Measurements from ENCODE around the gene ASXL3.

Gene ASXL3

DNA sequence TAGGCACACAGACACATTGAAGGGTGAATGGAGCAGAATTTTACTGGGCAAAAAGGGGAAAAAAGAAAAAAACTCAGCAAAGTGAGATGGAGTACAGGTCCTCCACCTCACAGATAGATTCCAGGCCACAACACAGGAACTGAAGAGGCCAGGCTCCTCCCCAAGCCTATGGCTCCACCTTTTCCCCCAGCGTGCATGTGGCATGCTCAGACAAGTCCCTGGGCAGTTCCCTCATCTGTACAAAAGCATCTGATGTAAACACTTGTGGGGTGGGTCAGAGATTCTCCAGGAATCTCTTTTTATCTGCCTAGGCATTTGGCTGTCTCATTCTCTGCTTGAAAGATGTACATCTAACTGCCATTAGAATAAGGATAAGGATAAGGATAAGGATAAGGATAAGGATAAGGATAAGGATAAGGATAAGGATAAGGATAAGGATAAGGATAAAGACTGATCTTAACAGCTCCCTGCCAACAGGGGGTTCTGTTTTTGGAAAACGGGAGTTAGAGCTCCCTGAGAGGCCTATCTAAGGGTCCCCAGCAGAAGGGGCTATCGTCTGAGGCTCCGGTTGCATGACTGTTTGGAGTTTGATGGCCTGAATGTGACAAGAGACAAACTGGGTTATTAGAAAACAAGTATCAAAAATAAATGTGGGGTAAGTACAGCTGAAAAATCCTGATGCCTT is 17.2 kb upstream of the ASXL3 start:
- Histone ChIP-seq H3K27me3 (ENCODE audit: insufficient read depth, low read length) (no peaks in the 10 kb centered on the region), H3K4me2 (ENCODE audit: low read length) (no peak overlapping the region), H3K9me3 (ENCODE audit: low read length) (no peaks in the 10 kb centered on the region), H3K9ac (ENCODE audit: low read length) (no peak overlapping the region), H3K4me1 (ENCODE audit: insufficient read depth, low read length, severe bottlenecking) (no peaks in the 10 kb centered on the region), H3F3A (ENCODE audit: insufficient read depth, low read length) (no peaks in the 10 kb centered on the region), H3K9me2 (ENCODE audit: low read depth, low read length) (no peaks in the 10 kb centered on the region), H3K36me3 (ENCODE audit: insufficient read depth, low read length) (no peaks in the 10 kb centered on the region), H3K4me3 (ENCODE audit: low read depth, low read length, poor library complexity, severe bottlenecking) (no peak overlapping the region), H4K20me1 (ENCODE audit: insufficient read depth, low read length) (no peaks in the 10 kb centered on the region), H2AFZ (ENCODE audit: low read length) (no peak overlapping the region), H3K79me2 (ENCODE audit: insufficient read depth, low read length) (no peaks in the 10 kb centered on the region), H3K27ac (ENCODE audit: low read depth, low read length, poor library complexity, severe bottlenecking) (no peak overlapping the region)
- TF ChIP-seq CTCF (IDR thresholded peaks at IDR 0.05; ENCODE audit: low read length) (no peak), EZH2 (IDR thresholded peaks at IDR 0.05; ENCODE audit: borderline replicate concordance, low read length) (no peak)

DNA sequence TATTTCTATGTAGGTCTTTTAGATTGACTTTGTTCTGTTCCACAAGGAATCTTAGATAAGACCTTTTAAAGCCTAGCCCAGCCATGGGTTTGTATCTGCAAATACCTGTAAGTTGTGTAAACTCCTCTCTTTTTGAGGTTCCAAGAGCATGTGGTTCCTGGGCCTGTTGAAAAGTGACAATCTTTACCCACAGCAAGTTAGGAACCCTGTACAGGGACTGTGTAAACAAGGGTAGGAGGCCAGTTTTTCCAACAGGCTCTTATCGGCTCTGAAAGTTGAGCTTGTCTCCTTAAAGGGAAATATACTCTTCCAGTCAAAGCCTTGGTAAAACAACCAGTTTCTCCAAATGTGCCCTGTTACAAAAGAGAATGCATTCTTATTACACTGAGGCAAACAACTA is 15.3 kb upstream of the ASXL3 start:
- TF ChIP-seq CTCF (IDR thresholded peaks at IDR 0.05; ENCODE audit: low read length) (no peak), EZH2 (IDR thresholded peaks at IDR 0.05; ENCODE audit: borderline replicate concordance, low read length) (no peak)

DNA sequence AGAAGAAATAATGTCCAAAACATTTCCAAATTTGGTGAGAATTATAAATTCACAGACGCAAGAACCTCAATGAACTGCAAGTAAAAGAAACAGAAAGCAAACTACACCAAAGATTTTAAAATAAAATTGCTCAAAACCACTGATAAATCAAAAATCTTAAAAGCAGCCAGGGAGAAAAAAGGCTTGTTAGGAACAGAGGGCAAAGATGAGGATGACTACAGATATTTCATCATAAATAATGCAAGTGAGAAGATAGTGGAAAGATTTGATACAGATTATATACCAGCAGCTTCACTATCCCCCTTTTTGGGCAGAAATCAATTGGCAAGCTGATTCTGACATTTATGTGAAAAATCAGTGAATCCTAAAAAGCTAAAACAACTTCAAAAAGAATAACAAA is 10.3 kb upstream of the ASXL3 start:
- Histone ChIP-seq H3K9me2 (ENCODE audit: low read depth, low read length) (no peaks in the 10 kb centered on the region), H3K4me2 (ENCODE audit: low read length) (no peak overlapping the region), H3K27me3 (ENCODE audit: insufficient read depth, low read length) (no peaks in the 10 kb centered on the region), H3F3A (ENCODE audit: insufficient read depth, low read length) (no peaks in the 10 kb centered on the region), H2AFZ (ENCODE audit: low read length) (no peak overlapping the region), H3K4me1 (ENCODE audit: insufficient read depth, low read length, severe bottlenecking) (no peaks in the 10 kb centered on the region), H3K79me2 (ENCODE audit: insufficient read depth, low read length) (no peaks in the 10 kb centered on the region), H3K9me3 (ENCODE audit: low read length) (no peaks in the 10 kb centered on the region), H3K27ac (ENCODE audit: low read depth, low read length, poor library complexity, severe bottlenecking) (no peak overlapping the region), H4K20me1 (ENCODE audit: insufficient read depth, low read length) (no peaks in the 10 kb centered on the region), H3K9ac (ENCODE audit: low read length) (no peak overlapping the region), H3K4me3 (ENCODE audit: low read depth, low read length, poor library complexity, severe bottlenecking) (no peak overlapping the region), H3K36me3 (ENCODE audit: insufficient read depth, low read length) (no peaks in the 10 kb centered on the region)
- TF ChIP-seq EZH2 (IDR thresholded peaks at IDR 0.05; ENCODE audit: borderline replicate concordance, low read length) (no peak), CTCF (IDR thresholded peaks at IDR 0.05; ENCODE audit: low read length) (no peak)

More for the DNA sequence above, 15.3 kb upstream of the ASXL3 start:
- Histone ChIP-seq H4K20me1 (ENCODE audit: insufficient read depth, low read length) (no peaks in the 10 kb centered on the region), H3K27me3 (ENCODE audit: insufficient read depth, low read length) (no peaks in the 10 kb centered on the region), H3F3A (ENCODE audit: insufficient read depth, low read length) (no peaks in the 10 kb centered on the region), H3K9me2 (ENCODE audit: low read depth, low read length) (no peaks in the 10 kb centered on the region), H3K36me3 (ENCODE audit: insufficient read depth, low read length) (no peaks in the 10 kb centered on the region), H3K9ac (ENCODE audit: low read length) (no peak overlapping the region), H3K79me2 (ENCODE audit: insufficient read depth, low read length) (no peaks in the 10 kb centered on the region), H3K9me3 (ENCODE audit: low read length) (no peaks in the 10 kb centered on the region), H3K27ac (ENCODE audit: low read depth, low read length, poor library complexity, severe bottlenecking) (no peak overlapping the region), H2AFZ (ENCODE audit: low read length) (no peak overlapping the region), H3K4me3 (ENCODE audit: low read depth, low read length, poor library complexity, severe bottlenecking) (no peak overlapping the region), H3K4me2 (ENCODE audit: low read length) (no peak overlapping the region), H3K4me1 (ENCODE audit: insufficient read depth, low read length, severe bottlenecking) (no peaks in the 10 kb centered on the region)

All from OCI-LY1 (cell line).